Body of pancreas (tissue), 4 donors: Measurements from ENCODE around the gene KBTBD12. TPM values are rescaled to one million over a fixed set of nuclear protein-coding genes. Genes with fewer than 3 reads are reported as not detected.

Experiments used
- ATAC-seq: fragments of 150-250 bp; one replicate; pipeline ENCODE4 v1.9.1; 2016
- DNase-seq, 4 donors: peaks; one replicate each; pipeline ENCODE4 v3.0.0-alpha.2; 2019
- H3K27ac ChIP-seq, 4 donors: fragments of 200-600 bp; sonication (generic); 1 replicate in 3 of 4; 2 replicates in 1 of 4; pipeline versions ENCODE4 v1.5.1 to v1.6.1; 2016 to 2019; ENCODE audit warnings: mild to moderate bottlenecking in 1 of 4, mixed read lengths in 1 of 4, moderate library complexity in 1 of 4
- H3K27me3 ChIP-seq, 2 donors: fragments of 200-600 bp; sonication (generic); one replicate each; pipeline ENCODE4 v1.6.0; 2016; ENCODE audit warnings: mild to moderate bottlenecking in 1 of 2
- H3K36me3 ChIP-seq, 2 donors: fragments of 200-600 bp; sonication (generic); replicated peaks in 1 of 2; 2 replicates each; pipeline ENCODE4 v1.5.1; 2016; ENCODE audit warnings: low read depth in 2 of 2; ENCODE audit not compliant: insufficient read depth in 1 of 2
- H3K4me1 ChIP-seq: fragments of 200-600 bp; sonication (generic); one replicate; pipeline ENCODE4 v1.6.0; 2016
- H3K4me3 ChIP-seq, 2 donors: fragments of 200-600 bp; sonication (generic); 1 replicate in 1 of 2; 2 replicates in 1 of 2; pipeline ENCODE4 v1.5.1; 2016 to 2019
- H3K9me3 ChIP-seq, 3 donors: fragments of 200-600 bp; sonication (generic); 1 replicate in 2 of 3; 2 replicates in 1 of 3; pipeline ENCODE4 v1.5.1; 2016
- POLR2A ChIP-seq, 3 donors: fragments of 450-650 bp; IDR thresholded peaks; one replicate each; pipeline ENCODE4 v1.6.1; 2016; ENCODE audit warnings: antibody characterized with exemption in 3 of 3, mild to moderate bottlenecking in 2 of 3
- WGBS, 2 donors: methylation state at CpG; one replicate each; pipeline ENCODE4 v1.1.5; 2017; 5-methylcytosine and 5-hydroxymethylcytosine counted together
- intact Hi-C: fragments of 100-400 bp; cut with DNase I; formaldehyde crosslinking; loops from one replicate; pipeline ENCODE4 v1.15.1; 2023
- total RNA-seq, 2 donors: library from RNA; depleted of rRNA; stranded (reverse); fragments of >200 nt; gene quantifications; one replicate each; pipeline ENCODE4 v1.1.0, GENCODE V29; 2016
- TF ChIP-seq, protein P1 (sequence below), 7 experiments: fragments of 450-650 bp in 4 of 7; fragments of 200-600 bp in 3 of 7; sonication (generic) in 3 of 7; IDR thresholded peaks; one replicate each; pipeline ENCODE4 v1.5.1; 2016 to 2019; ENCODE audit warnings: antibody characterized with exemption in 7 of 7

The KBTBD12 gene
- total RNA-seq, 2 donors from 2014 or later = 2.0 to 3.4 TPM

DNA sequence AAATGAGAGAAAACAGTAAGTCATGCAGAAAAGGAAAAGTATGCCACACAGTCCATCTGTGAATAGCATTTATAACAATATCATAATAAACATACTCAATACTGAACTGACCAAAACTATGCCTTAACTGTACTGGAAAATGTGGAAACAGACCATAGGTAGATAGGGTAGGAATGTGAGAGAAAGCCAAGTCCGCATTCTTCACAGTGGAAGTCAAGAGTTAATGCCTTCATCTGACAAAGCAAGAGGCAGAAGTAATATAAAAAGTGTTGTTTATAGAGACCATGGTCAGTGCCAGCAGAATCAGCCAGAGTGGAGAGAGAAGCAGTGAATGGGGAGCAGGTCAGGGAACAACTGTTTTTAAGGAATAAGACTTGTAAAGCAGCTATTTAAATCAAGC is 52.3 kb downstream of the KBTBD12 start:
- H3K9me3 ChIP-seq = no peaks in the 10 kb centered on the region
- no peaks in the 10 kb centered on the region for H3K36me3 ChIP-seq
- no peaks in the 10 kb centered on the region for H3K4me1 ChIP-seq
- DNase-seq (no peak), ATAC-seq (no peak)
- H3K27me3 ChIP-seq = peaks cover 0 to 3% of the 10 kb centered on the region in 2 donors
- WGBS, 2 donors = 75 to 92% methylated on average over 1 of the region's 1 CpG
- H3K27ac ChIP-seq = no peak overlapping the region
- H3K4me3 ChIP-seq = no peak overlapping the region
- TF ChIP-seq POLR2A (IDR thresholded peaks at IDR 0.05) = no peak
- TF ChIP-seq, protein P1, sequence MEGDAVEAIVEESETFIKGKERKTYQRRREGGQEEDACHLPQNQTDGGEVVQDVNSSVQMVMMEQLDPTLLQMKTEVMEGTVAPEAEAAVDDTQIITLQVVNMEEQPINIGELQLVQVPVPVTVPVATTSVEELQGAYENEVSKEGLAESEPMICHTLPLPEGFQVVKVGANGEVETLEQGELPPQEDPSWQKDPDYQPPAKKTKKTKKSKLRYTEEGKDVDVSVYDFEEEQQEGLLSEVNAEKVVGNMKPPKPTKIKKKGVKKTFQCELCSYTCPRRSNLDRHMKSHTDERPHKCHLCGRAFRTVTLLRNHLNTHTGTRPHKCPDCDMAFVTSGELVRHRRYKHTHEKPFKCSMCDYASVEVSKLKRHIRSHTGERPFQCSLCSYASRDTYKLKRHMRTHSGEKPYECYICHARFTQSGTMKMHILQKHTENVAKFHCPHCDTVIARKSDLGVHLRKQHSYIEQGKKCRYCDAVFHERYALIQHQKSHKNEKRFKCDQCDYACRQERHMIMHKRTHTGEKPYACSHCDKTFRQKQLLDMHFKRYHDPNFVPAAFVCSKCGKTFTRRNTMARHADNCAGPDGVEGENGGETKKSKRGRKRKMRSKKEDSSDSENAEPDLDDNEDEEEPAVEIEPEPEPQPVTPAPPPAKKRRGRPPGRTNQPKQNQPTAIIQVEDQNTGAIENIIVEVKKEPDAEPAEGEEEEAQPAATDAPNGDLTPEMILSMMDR (IDR thresholded peaks at IDR 0.05) = no peak
- intact Hi-C loops = loop anchor here (10.0 kb wide), 1 partner anchor 313 kb away; no protein-coding TSS in a partner anchor

DNA sequence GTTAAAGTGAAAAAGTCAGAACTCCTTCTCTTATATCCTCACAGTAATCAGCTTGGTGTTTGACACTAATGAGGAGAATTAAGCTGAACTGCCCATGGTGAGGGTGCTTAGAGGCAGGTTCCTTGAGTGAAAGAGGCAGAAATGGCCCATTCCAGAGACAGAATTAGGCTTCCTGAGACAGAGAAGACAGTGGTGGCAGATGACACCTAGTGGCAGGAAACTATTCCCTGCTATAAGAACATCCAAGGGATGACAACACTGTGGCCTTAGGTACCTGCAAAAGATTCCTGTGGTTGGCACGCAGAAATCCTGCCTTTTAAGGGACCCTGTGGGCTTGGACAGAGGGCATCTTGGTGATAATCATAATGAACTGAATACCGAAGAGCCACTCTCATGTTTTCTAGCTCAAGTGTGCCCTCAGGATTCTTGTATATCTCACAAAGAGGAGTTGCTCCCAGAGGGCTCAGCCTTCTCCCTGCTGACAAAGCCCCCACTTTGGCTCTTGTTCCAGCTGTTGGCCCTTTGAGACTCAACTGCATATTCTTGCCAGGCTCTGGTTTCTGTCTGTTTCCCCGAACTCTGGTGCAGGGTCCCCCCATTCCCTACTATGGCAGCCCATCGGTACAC is 56.0 kb downstream of the KBTBD12 start:
- intact Hi-C loops = no loop called here
- DNase-seq (peak in 2 of 4 donors; percentile 15 to 24), ATAC-seq (no peak)
- no peaks in the 10 kb centered on the region for H3K4me1 ChIP-seq
- TF ChIP-seq POLR2A (IDR thresholded peaks at IDR 0.05) = no peak
- TF ChIP-seq, protein P1 (IDR thresholded peaks at IDR 0.05) = peak in 6 of 7 experiments; percentile 21 to 53 (median 44)
- no peak overlapping the region for H3K4me3 ChIP-seq
- WGBS, 2 donors = 69 to 76% methylated on average over 4 of the region's 4 CpGs
- H3K36me3 ChIP-seq = no peaks in the 10 kb centered on the region
- H3K27ac ChIP-seq = no peak overlapping the region
- peaks cover 0 to 2% of the 10 kb centered on the region in 2 donors for H3K27me3 ChIP-seq
- no peaks in the 10 kb centered on the region for H3K9me3 ChIP-seq

DNA sequence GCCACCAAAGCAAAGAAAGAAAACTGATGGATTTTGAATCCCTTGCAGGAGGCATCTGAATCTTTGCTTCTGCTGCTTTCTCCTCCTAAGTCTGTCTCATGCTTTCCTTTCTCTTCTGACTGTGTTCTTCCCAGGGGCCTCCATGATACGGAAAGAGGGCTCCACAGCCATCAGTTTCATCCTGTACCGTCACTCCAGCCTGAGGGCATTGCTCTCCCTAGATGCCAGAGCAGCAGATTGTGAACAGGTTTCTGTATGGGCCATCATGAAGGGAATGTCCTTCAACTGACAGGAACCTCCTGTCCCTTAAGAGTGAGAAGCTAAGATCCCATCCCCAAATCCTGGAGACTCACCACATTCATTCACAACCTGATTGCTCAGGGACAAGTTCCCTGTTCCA is 59.2 kb downstream of the KBTBD12 start:
- H3K4me1 ChIP-seq = no peaks in the 10 kb centered on the region
- H3K9me3 ChIP-seq = no peaks in the 10 kb centered on the region
- DNase-seq (no peak), ATAC-seq (no peak)
- H3K27ac ChIP-seq = no peak overlapping the region
- no peaks in the 10 kb centered on the region for H3K36me3 ChIP-seq
- H3K27me3 ChIP-seq = no peaks in the 10 kb centered on the region
- WGBS, 2 donors = 82 to 94% methylated on average over 2 of the region's 2 CpGs
- H3K4me3 ChIP-seq = no peak overlapping the region
- intact Hi-C loops = no loop called here
- TF ChIP-seq, protein P1 (IDR thresholded peaks at IDR 0.05) = no peak
- no peak for TF ChIP-seq POLR2A (IDR thresholded peaks at IDR 0.05)

DNA sequence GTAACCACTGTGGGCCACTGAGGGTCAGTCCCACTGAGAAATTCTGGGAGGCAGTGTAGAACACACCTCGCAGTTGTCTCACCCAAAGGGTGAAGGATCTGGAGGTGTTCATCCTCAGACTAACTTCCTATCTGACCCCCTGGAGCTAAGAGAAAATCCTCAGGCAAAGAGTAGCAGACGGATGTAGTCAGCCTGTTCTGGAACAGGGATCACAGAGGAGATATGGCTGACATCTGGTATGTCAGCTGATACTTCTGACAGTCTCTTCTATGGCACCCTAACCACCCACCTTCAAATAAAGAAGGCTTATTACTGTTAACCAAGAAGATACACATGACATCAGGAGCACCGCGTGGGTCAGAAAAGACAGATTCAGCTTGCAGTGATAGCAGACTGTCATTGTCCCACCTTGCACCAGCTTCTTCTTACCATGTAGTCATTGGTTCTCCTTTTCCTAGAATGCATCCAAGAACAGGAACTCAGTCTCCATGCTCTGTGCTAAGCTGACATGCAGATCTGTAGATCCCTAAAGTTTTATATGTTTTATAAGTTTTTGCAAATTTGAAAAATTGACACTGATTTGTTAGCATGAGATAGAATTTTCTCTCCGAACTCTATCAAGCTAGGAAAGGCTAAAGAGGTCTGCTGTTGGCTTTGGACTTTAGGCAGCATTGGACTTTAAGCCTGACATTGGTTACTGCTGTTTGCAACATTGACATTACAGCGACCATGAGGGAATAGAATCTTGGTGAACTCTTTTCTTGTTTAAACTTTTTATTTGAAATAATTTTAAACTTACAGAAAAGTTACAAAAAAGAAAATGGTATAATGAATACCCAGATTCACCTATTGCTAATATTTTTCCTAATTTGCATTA is 60.4 kb downstream of the KBTBD12 start:
- TF ChIP-seq POLR2A (IDR thresholded peaks at IDR 0.05) = no peak
- TF ChIP-seq, protein P1 (IDR thresholded peaks at IDR 0.05) = no peak
- 74 to 76% methylated on average over 6 of the region's 6 CpGs for WGBS, 2 donors
- Histone ChIP-seq H3K27me3 (no peaks in the 10 kb centered on the region), H3K9me3 (no peaks in the 10 kb centered on the region), H3K4me3 (no peak overlapping the region), H3K27ac (no peak overlapping the region), H3K4me1 (no peaks in the 10 kb centered on the region), H3K36me3 (no peaks in the 10 kb centered on the region)
- intact Hi-C loops = no loop called here
- ATAC-seq = no peak
- DNase-seq = no peak
